AG04450 (cell line): ENCODE measurements around the gene GNAZ. TPM values are rescaled to one million over a fixed set of nuclear protein-coding genes. Genes with fewer than 3 reads are reported as not detected.
"Not testable (repeated sequence)": the region's sequence is repeated elsewhere in the genome, so short reads cannot be mapped to it uniquely, and the experiment has no call there.

ENCODE experiments used
- CTCF ChIA-PET: fragments of 300-600, 350-600 bp; formaldehyde crosslinking; extraction: SDS; loops from one replicate; lab custom pipeline; 2022; ENCODE audit warnings: antibody characterized with exemption, inconsistent platforms; lab: Charles Lee
- POLR2A ChIA-PET: fragments of 350-600 bp; formaldehyde crosslinking; extraction: SDS; loops from one replicate; lab custom pipeline; 2021; ENCODE audit warnings: antibody characterized with exemption, inconsistent platforms; lab: Yijun Ruan, JAX
- DNase-seq: peaks from one replicate; pipeline ENCODE4 v3.0.0-alpha.2; 2011; ENCODE audit warnings: low read depth, low spot score
- H3K27ac ChIP-seq: one replicate; pipeline ENCODE4 v1.5.1; 2012; ENCODE audit warnings: low read depth, low read length, control low read depth
- H3K27me3 ChIP-seq: one replicate; pipeline ENCODE4 v1.6.0; 2012; ENCODE audit warnings: low read length; ENCODE audit not compliant: control insufficient read depth, insufficient read depth
- H3K4me3 ChIP-seq: 2 replicates; pipeline ENCODE4 v1.5.1; 2011; ENCODE audit warnings: mild to moderate bottlenecking, low read depth, low read length, control low read depth
- H3K9me3 ChIP-seq: 2 replicates; pipeline ENCODE4 v1.5.1; 2012; ENCODE audit warnings: low read length; ENCODE audit not compliant: control insufficient read depth, insufficient read depth
- polyA plus RNA-seq: library from polyadenylated mRNA; depleted of rRNA; stranded (reverse); fragments of >200 nt; gene quantifications from 2 replicates; pipeline ENCODE4 v1.2.3, GENCODE V29; 2011
- TF ChIP-seq, protein P1 (sequence below): IDR thresholded peaks from 2 replicates; pipeline ENCODE4 v1.5.1; 2011; ENCODE audit warnings: low read depth, low read length, control low read depth, inconsistent platforms

Gene GNAZ
- polyA plus RNA-seq, 1 experiment: 0.25 TPM

- TF ChIP-seq, protein P1, sequence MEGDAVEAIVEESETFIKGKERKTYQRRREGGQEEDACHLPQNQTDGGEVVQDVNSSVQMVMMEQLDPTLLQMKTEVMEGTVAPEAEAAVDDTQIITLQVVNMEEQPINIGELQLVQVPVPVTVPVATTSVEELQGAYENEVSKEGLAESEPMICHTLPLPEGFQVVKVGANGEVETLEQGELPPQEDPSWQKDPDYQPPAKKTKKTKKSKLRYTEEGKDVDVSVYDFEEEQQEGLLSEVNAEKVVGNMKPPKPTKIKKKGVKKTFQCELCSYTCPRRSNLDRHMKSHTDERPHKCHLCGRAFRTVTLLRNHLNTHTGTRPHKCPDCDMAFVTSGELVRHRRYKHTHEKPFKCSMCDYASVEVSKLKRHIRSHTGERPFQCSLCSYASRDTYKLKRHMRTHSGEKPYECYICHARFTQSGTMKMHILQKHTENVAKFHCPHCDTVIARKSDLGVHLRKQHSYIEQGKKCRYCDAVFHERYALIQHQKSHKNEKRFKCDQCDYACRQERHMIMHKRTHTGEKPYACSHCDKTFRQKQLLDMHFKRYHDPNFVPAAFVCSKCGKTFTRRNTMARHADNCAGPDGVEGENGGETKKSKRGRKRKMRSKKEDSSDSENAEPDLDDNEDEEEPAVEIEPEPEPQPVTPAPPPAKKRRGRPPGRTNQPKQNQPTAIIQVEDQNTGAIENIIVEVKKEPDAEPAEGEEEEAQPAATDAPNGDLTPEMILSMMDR: no peak
- H3K4me3 ChIP-seq: no peak overlapping the region
- POLR2A ChIA-PET: no interaction called here
- H3K27me3 ChIP-seq: no peaks in the 10 kb centered on the region
- no peaks in the 10 kb centered on the region for H3K9me3 ChIP-seq
- no peak for DNase-seq
- CTCF ChIA-PET: interaction anchor here (1.2 to 15.1 kb wide), 4 partner anchors 8 to 423 kb away, joined by 3 to 304 read pairs (median 4); no protein-coding TSS in a partner anchor
- no peak overlapping the region for H3K27ac ChIP-seq
These were observed 62.2 kb downstream of the GNAZ start for GRCh38 chr22:23132376-23133091.

DNA sequence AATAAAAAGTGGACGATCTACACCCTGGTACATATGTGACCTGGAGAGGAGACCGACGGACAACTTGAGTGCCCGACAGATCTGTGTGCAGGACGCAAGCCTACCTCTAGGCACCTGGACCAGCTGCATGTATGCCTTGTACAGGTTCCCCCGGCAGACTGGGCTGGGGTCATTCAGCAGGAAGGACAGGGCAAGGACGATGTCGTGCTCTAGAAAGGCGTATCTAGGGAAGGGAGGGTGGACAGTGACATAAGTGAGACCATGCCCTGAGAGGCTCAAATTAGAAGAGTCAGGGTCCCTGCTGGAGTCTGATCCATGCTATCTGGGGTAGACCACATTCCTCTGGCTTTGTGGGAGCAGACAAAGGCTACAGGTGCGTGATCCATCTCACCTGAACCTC is 63.6 kb downstream of the GNAZ start:
- CTCF ChIA-PET: interaction anchor here (0.5 to 15.1 kb wide), 2 partner anchors 176 to 466 kb away, joined by 3 to 304 read pairs; no protein-coding TSS in a partner anchor
- no peaks in the 10 kb centered on the region for H3K27me3 ChIP-seq

DNA sequence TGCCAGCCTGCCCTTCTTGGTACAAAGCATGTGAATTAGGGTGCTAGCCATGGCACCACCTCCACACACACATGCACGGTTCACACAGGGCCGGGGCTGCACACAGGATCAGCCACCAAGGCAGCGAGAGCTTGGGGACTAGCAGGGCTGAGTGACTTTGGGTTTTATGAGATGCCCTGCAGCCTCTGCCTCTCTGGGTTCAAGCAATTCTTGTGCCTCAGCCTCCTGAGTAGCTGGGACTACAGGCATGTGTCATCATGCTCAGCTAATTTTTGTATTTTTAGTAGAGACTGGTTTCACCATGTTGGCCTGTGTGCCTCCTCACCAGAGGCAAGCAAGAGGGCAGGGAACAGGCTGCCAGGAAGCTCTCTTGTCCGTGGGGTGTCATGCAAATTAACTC is 66.7 kb downstream of the GNAZ start:
- H3K9me3 ChIP-seq, DNase-seq, H3K27me3 ChIP-seq, H3K27ac ChIP-seq, POLR2A ChIA-PET, H3K4me3 ChIP-seq: not testable (repeated sequence)
- CTCF ChIA-PET: interaction anchor here (1.9 kb wide), 1 partner anchor 178 kb away, joined by 16 read pairs; no protein-coding TSS in a partner anchor

More for the DNA sequence above, 63.6 kb downstream of the GNAZ start:
- POLR2A ChIA-PET: no interaction called here
- H3K9me3 ChIP-seq: no peaks in the 10 kb centered on the region
- no peak overlapping the region for H3K4me3 ChIP-seq
- TF ChIP-seq, protein P1: no peak
- DNase-seq: no peak
- no peak overlapping the region for H3K27ac ChIP-seq

DNA sequence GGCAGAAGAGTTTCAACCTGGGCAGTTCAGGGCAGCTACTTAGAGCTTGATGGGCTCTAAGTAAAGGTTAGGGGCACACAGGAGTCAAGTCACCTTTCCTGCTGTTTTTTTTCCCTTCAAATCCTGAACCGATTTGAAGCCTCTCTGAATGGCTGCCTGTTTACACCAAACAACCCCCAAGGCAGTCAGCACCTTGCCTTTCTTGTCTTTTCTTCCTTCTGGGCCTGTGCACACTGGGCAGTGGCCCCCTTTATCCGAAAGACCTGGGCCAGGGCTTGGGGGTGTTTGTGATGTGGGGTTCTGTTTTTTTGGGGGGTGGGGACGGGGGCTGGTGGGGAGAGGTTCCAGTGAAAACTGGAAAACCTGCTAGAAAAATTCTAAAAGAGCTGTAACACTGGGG is 67.1 kb downstream of the GNAZ start:
- TF ChIP-seq, protein P1: no peak
- Histone ChIP-seq H3K27me3 (no peaks in the 10 kb centered on the region), H3K27ac (no peak overlapping the region), H3K4me3 (no peak overlapping the region), H3K9me3 (no peaks in the 10 kb centered on the region)
- DNase-seq: no peak
- POLR2A ChIA-PET: no interaction called here
- CTCF ChIA-PET: interaction anchor here (1.9 to 2.0 kb wide), 2 partner anchors 10 to 179 kb away, joined by 10 to 16 read pairs; no protein-coding TSS in a partner anchor

DNA sequence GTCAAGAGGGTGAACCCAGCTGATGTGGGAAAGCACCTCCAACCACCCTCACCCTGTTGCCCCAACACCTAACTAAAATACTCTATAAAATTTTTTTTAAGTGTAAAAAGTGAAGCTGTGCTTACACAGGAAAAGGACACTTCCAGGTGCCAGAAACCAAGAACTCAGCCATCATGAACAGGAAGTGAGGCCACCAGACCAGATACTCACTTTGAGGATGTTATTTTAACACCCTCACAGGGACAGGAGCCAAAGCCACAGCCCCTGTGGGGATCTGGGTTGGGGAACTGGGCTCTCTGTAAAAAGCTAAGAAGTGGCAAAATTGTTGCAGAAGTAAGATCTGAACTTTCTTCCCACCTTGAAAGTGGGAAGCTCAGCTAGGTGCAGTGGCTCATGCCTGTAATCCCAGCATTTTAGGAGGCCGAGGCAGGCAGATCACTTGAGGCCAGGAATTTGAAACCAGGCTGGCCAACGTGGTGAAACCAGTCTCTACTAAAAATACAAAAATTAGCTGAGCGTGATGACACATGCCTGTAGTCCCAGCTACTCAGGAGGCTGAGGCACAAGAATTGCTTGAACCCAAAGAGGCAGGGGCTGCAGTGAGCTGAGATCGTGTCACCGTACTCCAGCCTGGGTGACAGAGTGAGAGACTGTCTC is 67.7 kb downstream of the GNAZ start:
- CTCF ChIA-PET: interaction anchor here (1.9 to 2.0 kb wide), 2 partner anchors 10 to 179 kb away, joined by 10 to 16 read pairs; no protein-coding TSS in a partner anchor

More for the DNA sequence above, 67.7 kb downstream of the GNAZ start:
- Histone ChIP-seq H3K27me3 (no peaks in the 10 kb centered on the region), H3K9me3 (no peaks in the 10 kb centered on the region), H3K4me3 (no peak overlapping the region), H3K27ac (no peak overlapping the region)
- no peak for DNase-seq
- POLR2A ChIA-PET: interaction anchor here (1.0 kb wide), 1 partner anchor 9 kb away, joined by 3 read pairs; no protein-coding TSS in a partner anchor
- TF ChIP-seq, protein P1: no peak
